Thyroid gland (tissue), 4 donors: ENCODE results near the gene SYTL2. TPM values are rescaled to one million over a fixed set of nuclear protein-coding genes. Genes with fewer than 3 reads are reported as not detected.
"Not testable (repeated sequence)": the region's sequence is repeated elsewhere in the genome, so short reads cannot be mapped to it uniquely, and the experiment has no call there.

ENCODE experiments used
- DNase-seq, 2 donors: peaks; one replicate each; pipeline ENCODE4 v3.0.0-alpha.2; 2019
- H3K27ac ChIP-seq, 3 donors: fragments of 200-600 bp; sonication (generic); 1 replicate in 2 of 3; 2 replicates in 1 of 3; pipeline ENCODE4 v1.5.1; 2016 to 2019; ENCODE audit warnings: mild to moderate bottlenecking in 1 of 3, moderate library complexity in 1 of 3
- H3K27me3 ChIP-seq: fragments of 200-600 bp; sonication (generic); one replicate; pipeline ENCODE4 v1.5.1; 2019
- H3K36me3 ChIP-seq, 2 donors: fragments of 200-600 bp; sonication (generic); one replicate each; pipeline ENCODE4 v1.5.1; 2016 to 2019
- H3K4me1 ChIP-seq, 2 donors: fragments of 200-600 bp; sonication (generic); one replicate each; pipeline ENCODE4 v1.5.1; 2017 to 2019
- H3K4me3 ChIP-seq, 3 donors: fragments of 200-600 bp; sonication (generic); replicated peaks in 1 of 3; 1 replicate in 2 of 3; 2 replicates in 1 of 3; pipeline ENCODE4 v1.5.1; 2016; ENCODE audit warnings: mild to moderate bottlenecking in 1 of 3
- H3K9me3 ChIP-seq: fragments of 200-600 bp; sonication (generic); one replicate; pipeline ENCODE4 v1.5.1; 2017
- POLR2A ChIP-seq, 2 donors: fragments of 450-650 bp; IDR thresholded peaks; one replicate each; pipeline ENCODE4 v1.6.1; 2017; ENCODE audit warnings: antibody characterized with exemption in 2 of 2, mild to moderate bottlenecking in 2 of 2, moderate library complexity in 1 of 2
- WGBS, 2 donors: methylation state at CpG; one replicate each; pipeline ENCODE4 v1.1.5; 2017; 5-methylcytosine and 5-hydroxymethylcytosine counted together
- intact Hi-C: fragments of 100-400 bp; cut with DNase I; formaldehyde crosslinking; loops from one replicate; pipeline ENCODE4 v1.15.1; 2023
- total RNA-seq, 4 donors: library from RNA; depleted of rRNA; stranded (reverse); fragments of >200 nt; gene quantifications; one replicate each; pipeline ENCODE4 v1.2.3, GENCODE V29; 2016
- TF ChIP-seq, protein P1 (sequence below), 6 experiments: fragments of 200-600 bp in 3 of 6; fragments of 450-650 bp in 3 of 6; sonication (generic) in 3 of 6; IDR thresholded peaks; one replicate each; pipeline ENCODE4 v1.5.1; 2016 to 2019; ENCODE audit warnings: antibody characterized with exemption in 6 of 6, mild to moderate bottlenecking in 2 of 6, inconsistent platforms in 1 of 6, moderate library complexity in 1 of 6

The SYTL2 gene
- total RNA-seq, 4 donors from 2014 or later = 4.5 to 18.8 (median 9.0) TPM

DNA sequence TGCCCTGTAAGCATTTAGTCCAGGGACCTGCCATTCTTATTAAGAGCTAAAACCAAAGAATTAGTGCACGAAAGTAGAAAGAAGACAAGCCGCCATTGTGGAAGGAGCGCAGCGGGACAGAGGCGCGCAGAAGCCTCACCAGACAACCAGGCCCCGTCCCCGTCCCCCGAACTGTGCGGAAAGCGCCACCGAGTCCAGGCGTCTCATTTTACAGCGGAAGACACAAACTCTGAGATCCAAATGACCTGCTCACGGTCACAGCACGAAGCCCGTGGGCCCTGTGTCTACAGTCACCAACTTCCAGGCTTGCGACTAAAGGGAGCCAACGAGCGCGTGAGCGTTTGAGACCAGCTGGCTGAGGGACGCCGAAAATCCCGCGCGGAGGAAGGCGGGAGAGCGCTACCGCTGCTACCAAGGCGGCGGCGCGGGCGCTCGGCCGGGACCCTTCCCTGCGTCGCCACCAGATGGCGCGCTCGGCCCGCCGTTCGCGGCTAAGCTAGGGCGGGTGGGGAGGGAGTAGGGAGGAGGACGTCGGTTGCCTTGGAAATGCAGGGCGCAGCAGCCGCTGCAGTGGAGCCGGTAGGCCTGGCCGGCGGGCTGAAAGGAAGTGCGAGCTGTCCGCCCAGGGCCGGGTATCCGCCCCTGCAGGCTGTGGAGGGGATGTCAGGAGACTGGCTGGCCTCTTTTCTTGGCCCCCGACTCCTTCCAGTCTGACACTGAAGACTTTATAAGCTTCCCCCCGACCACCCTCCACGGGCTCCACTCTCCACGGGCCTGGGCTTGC, 43.8 kb upstream of the SYTL2 start:
- peak overlapping the region; percentile 58 to 83 (median 78) for H3K27ac ChIP-seq
- H3K9me3 ChIP-seq = no peaks in the 10 kb centered on the region
- peak; percentile 88 to 89 for DNase-seq
- intact Hi-C loops = loop anchor here (10.0 kb wide), 1 partner anchor 360 kb away; no protein-coding TSS in a partner anchor
- H3K4me1 ChIP-seq = peaks cover 0 to 4% of the 10 kb centered on the region in 2 donors
- TF ChIP-seq, protein P1, sequence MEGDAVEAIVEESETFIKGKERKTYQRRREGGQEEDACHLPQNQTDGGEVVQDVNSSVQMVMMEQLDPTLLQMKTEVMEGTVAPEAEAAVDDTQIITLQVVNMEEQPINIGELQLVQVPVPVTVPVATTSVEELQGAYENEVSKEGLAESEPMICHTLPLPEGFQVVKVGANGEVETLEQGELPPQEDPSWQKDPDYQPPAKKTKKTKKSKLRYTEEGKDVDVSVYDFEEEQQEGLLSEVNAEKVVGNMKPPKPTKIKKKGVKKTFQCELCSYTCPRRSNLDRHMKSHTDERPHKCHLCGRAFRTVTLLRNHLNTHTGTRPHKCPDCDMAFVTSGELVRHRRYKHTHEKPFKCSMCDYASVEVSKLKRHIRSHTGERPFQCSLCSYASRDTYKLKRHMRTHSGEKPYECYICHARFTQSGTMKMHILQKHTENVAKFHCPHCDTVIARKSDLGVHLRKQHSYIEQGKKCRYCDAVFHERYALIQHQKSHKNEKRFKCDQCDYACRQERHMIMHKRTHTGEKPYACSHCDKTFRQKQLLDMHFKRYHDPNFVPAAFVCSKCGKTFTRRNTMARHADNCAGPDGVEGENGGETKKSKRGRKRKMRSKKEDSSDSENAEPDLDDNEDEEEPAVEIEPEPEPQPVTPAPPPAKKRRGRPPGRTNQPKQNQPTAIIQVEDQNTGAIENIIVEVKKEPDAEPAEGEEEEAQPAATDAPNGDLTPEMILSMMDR (IDR thresholded peaks at IDR 0.05) = peak; percentile 56 to 99 (median 90)
- peak in 1 of 2 donors; percentile 22 for TF ChIP-seq POLR2A (IDR thresholded peaks at IDR 0.05)
- no peaks in the 10 kb centered on the region for H3K36me3 ChIP-seq
- no peaks in the 10 kb centered on the region for H3K27me3 ChIP-seq
- 0 to 2% methylated on average over 24 to 37 of the region's 62 CpGs for WGBS, 2 donors
- H3K4me3 ChIP-seq = peak overlapping the region in 2 of 3 donors; percentile 45 to 51

DNA sequence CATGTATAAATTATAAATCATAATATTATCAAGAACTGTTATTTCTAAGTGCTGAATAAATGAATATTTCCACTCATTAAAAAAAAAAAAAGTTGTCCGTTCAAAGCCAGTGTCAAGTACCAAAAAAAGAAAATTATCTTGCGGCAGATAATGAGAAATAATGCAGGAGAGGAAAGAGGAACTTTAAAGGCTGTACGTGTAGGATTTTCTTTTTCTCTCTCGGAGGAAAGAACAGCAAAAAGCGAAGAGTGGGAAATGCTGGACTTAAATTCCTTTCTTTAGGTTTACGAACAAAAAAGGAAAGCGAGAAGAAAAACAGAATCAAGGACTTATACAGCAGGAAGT, 43.2 kb upstream of the SYTL2 start:
- 28 to 42% methylated on average over 7 of the region's 7 CpGs for whole genome bisulfite sequencing, 2 donors
- H3K9me3 ChIP-seq = no peaks in the 10 kb centered on the region
- no peaks in the 10 kb centered on the region for H3K36me3 ChIP-seq
- H3K4me3 ChIP-seq = peak overlapping the region in 2 of 3 donors; percentile 45 to 51
- H3K27me3 ChIP-seq = no peaks in the 10 kb centered on the region
- DNase-seq = no peak
- H3K27ac ChIP-seq = peak overlapping the region in 2 of 3 donors; percentile 78 to 83
- intact Hi-C loops = loop anchor here (10.0 kb wide), 1 partner anchor 361 kb away; no protein-coding TSS in a partner anchor
- no peak for TF ChIP-seq POLR2A (IDR thresholded peaks at IDR 0.05)
- TF ChIP-seq, protein P1 (IDR thresholded peaks at IDR 0.05) = no peak
- H3K4me1 ChIP-seq = peaks cover 0 to 4% of the 10 kb centered on the region in 2 donors

DNA sequence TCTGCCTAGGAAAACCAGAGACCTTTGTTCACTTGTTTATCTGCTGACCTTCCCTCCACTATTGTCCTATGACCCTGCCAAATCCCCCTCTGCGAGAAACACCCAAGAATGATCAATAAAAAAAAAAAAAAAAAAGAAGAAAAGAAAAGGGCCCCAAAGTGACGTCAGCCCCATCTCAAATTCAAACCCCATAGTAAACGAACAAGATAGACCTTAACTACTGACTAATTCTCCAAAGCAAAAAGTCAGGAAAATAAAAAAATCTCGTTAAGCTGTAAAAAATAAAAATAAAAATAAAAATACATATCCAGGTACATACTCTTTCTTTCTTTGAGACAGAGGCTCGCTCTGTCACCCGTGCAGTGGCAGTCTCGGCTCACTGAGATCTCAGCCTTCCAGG, 42.6 kb upstream of the SYTL2 start:
- 94 to 95% methylated on average over 7 of the region's 7 CpGs for WGBS, 2 donors

DNA sequence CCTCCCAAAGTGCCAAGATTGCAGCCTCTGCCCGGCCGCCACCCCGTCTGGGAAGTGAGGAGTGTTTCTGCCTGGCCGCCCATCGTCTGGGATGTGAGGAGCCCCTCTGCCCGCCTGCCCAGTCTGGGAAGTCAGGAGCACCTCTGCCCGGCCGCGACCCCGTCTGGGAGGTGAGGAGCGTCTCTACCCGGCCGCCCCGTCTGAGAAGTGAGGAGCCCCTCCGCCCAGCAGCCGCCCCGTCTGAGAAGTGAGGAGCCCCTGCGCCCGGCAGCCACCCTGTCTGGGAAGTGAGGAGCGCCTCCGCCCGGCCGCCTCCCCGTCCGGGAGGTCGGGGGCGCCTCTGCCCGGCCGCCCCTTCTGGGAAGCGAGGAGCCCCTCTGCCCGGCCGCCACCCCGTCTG, 41.8 kb upstream of the SYTL2 start:
- H3K4me1 ChIP-seq, H3K36me3 ChIP-seq, H3K27ac ChIP-seq, H3K27me3 ChIP-seq, H3K9me3 ChIP-seq, H3K4me3 ChIP-seq, DNase-seq: not testable (repeated sequence)
- intact Hi-C loops = loop anchor here (10.0 kb wide), 1 partner anchor 362 kb away; no protein-coding TSS in a partner anchor
- 98 to 99% methylated on average over 31 to 33 of the region's 33 CpGs for WGBS, 2 donors

More for the DNA sequence above, 42.6 kb upstream of the SYTL2 start:
- not testable (repeated sequence) for H3K27me3 ChIP-seq, H3K27ac ChIP-seq, H3K4me1 ChIP-seq, H3K4me3 ChIP-seq, DNase-seq, H3K9me3 ChIP-seq, H3K36me3 ChIP-seq
- intact Hi-C loops = loop anchor here (10.0 kb wide), 1 partner anchor 361 kb away; no protein-coding TSS in a partner anchor

DNA sequence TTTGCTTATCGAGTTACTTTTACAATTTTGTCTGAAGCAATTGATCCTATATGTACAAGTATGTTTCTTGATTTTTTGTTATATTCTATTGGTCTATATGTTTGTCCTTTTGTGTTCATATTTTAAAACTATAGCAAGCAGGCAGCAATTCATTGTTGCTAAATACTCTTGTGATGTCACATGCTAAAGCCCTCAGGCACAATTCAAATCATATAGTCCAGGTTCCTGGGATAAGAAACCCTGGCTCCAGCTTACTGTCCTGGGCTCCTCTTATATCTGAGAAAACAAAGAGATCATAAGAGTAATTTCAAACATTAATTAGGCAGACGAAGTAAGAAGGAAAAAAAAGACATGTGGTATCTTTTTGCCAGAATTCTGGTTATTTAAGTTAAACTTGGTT, 37.6 kb upstream of the SYTL2 start:
- no peaks in the 10 kb centered on the region for H3K9me3 ChIP-seq
- H3K4me1 ChIP-seq = no peaks in the 10 kb centered on the region
- no peak overlapping the region for H3K4me3 ChIP-seq
- no peaks in the 10 kb centered on the region for H3K36me3 ChIP-seq
- H3K27me3 ChIP-seq = no peaks in the 10 kb centered on the region
- TF ChIP-seq, protein P1 (IDR thresholded peaks at IDR 0.05) = no peak
- TF ChIP-seq POLR2A (IDR thresholded peaks at IDR 0.05) = no peak
- intact Hi-C loops = no loop called here
- no peak for DNase-seq
- H3K27ac ChIP-seq = no peak overlapping the region
- 94 to 97% methylated on average over 2 of the region's 2 CpGs for WGBS, 2 donors

DNA sequence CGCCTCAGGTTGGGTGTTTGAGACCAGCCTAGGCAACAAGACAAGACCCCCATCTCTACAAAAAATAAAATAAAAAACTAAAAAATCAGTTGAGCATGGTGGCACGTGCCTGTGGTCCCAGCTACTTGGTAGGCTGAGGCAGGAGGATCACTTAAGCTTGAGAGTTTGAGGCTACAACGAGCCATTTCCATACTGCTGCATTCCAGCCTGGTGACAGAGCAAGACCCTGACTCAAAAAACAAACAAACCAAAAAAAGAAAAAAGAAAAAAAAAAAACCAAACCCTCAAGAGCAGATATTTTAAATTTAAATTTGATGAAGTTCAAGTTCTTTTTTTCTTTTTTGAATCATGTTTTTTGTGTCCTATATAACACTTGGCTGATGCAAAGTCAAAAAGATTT, 37.1 kb upstream of the SYTL2 start:
- no peaks in the 10 kb centered on the region for H3K9me3 ChIP-seq
- DNase-seq = no peak
- intact Hi-C loops = no loop called here
- TF ChIP-seq, protein P1 (IDR thresholded peaks at IDR 0.05) = no peak
- TF ChIP-seq POLR2A (IDR thresholded peaks at IDR 0.05) = no peak
- no peak overlapping the region for H3K4me3 ChIP-seq
- H3K36me3 ChIP-seq = no peaks in the 10 kb centered on the region
- no peaks in the 10 kb centered on the region for H3K27me3 ChIP-seq
- H3K4me1 ChIP-seq = no peaks in the 10 kb centered on the region
- 79 to 85% methylated on average over 3 of the region's 3 CpGs for WGBS, 2 donors
- H3K27ac ChIP-seq = no peak overlapping the region
